ENCODE data around the gene HERC4.
"Not testable (repeated sequence)": the region's sequence is repeated elsewhere in the genome, so short reads cannot be mapped to it uniquely, and the experiment has no call there.

HERC4 gene

GRCh38 chr10:67978749-67979148 is 96.3 kb downstream of the HERC4 start:
- no peak for DNase-seq (ENCODE audit: low read depth, low spot score)
- in situ Hi-C loops (cut with HindIII; ENCODE audit: low sequenced_read_pairs), result no loop called here
- no peak for TF ChIP-seq CTCF (IDR thresholded peaks at IDR 0.05; ENCODE audit: low read depth, low read length)
- no peak overlapping the region for H3K4me3 ChIP-seq (ENCODE audit: low read depth, low read length)

- in situ Hi-C loops (cut with HindIII; ENCODE audit: low sequenced_read_pairs), result no loop called here
- no peak for TF ChIP-seq CTCF (IDR thresholded peaks at IDR 0.05; ENCODE audit: low read depth, low read length)
- no peak overlapping the region for H3K4me3 ChIP-seq (ENCODE audit: low read depth, low read length)
- DNase-seq (ENCODE audit: low read depth, low spot score), result no peak
These were observed 97.8 kb downstream of the HERC4 start for GRCh38 chr10:67977251-67977650.

- in situ Hi-C loops (cut with HindIII; ENCODE audit: low sequenced_read_pairs), result no loop called here
- DNase-seq (ENCODE audit: low read depth, low spot score), result no peak
- H3K4me3 ChIP-seq (ENCODE audit: low read depth, low read length), result no peak overlapping the region
- no peak for TF ChIP-seq CTCF (IDR thresholded peaks at IDR 0.05; ENCODE audit: low read depth, low read length)
These were observed 98.5 kb downstream of the HERC4 start for GRCh38 chr10:67976292-67977245.

- DNase-seq (ENCODE audit: low read depth, low spot score), result no peak
- in situ Hi-C loops (cut with HindIII; ENCODE audit: low sequenced_read_pairs), result no loop called here
- H3K4me3 ChIP-seq (ENCODE audit: low read depth, low read length), result no peak overlapping the region
- no peak for TF ChIP-seq CTCF (IDR thresholded peaks at IDR 0.05; ENCODE audit: low read depth, low read length)
These were observed 99.2 kb downstream of the HERC4 start for GRCh38 chr10:67975871-67976270.

GRCh38 chr10:67971311-67971710 is 103.8 kb downstream of the HERC4 start:
- no peak for TF ChIP-seq CTCF (IDR thresholded peaks at IDR 0.05; ENCODE audit: low read depth, low read length)
- in situ Hi-C loops (cut with HindIII; ENCODE audit: low sequenced_read_pairs), result no loop called here
- no peak for DNase-seq (ENCODE audit: low read depth, low spot score)
- H3K4me3 ChIP-seq (ENCODE audit: low read depth, low read length), result no peak overlapping the region

- TF ChIP-seq CTCF (IDR thresholded peaks at IDR 0.05; ENCODE audit: low read depth, low read length), result no peak
- in situ Hi-C loops (cut with HindIII; ENCODE audit: low sequenced_read_pairs), result no loop called here
- no peak overlapping the region for H3K4me3 ChIP-seq (ENCODE audit: low read depth, low read length)
- DNase-seq (ENCODE audit: low read depth, low spot score), result no peak
These were observed 105.2 kb downstream of the HERC4 start for GRCh38 chr10:67969875-67970274.

GRCh38 chr10:67966035-67966434 is 109.0 kb downstream of the HERC4 start:
- in situ Hi-C loops (cut with HindIII; ENCODE audit: low sequenced_read_pairs); H3K4me3 ChIP-seq (ENCODE audit: low read depth, low read length); DNase-seq (ENCODE audit: low read depth, low spot score): not testable (repeated sequence)

All from astrocyte of the spinal cord (primary cell).